RWPE2 (cell line): ENCODE data around the gene ALK.

Experiments used
- ATAC-seq: fragments of 200-7000 bp; cut with Tn5 transposase; 3 replicates; pipeline ENCODE4 v1.9.1; 2021; ENCODE audit warnings: low read depth
- DNase-seq: peaks from one replicate; pipeline ENCODE4 v3.0.0-alpha.2; 2020; ENCODE audit warnings: low spot score
- H3K27ac ChIP-seq: fragments of 450-650 bp; 2 replicates; pipeline ENCODE4 v1.5.1; 2017; ENCODE audit warnings: mild to moderate bottlenecking; ENCODE audit not compliant: poor library complexity, severe bottlenecking
- H3K27me3 ChIP-seq: fragments of 250-450 bp; sonication (Bioruptor Pico); 2 replicates; pipeline ENCODE4 v1.5.1; 2021; ENCODE audit warnings: mild to moderate bottlenecking, moderate library complexity; ENCODE audit not compliant: insufficient read depth, poor library complexity, severe bottlenecking
- H3K36me3 ChIP-seq: fragments of 250-450 bp; sonication (Bioruptor Pico); 2 replicates; pipeline ENCODE4 v1.5.1; 2020; ENCODE audit warnings: low read depth, mild to moderate bottlenecking, moderate library complexity
- H3K4me1 ChIP-seq: fragments of 250-450 bp; sonication (Bioruptor Pico); 2 replicates; pipeline ENCODE4 v1.5.1; 2021; ENCODE audit warnings: mild to moderate bottlenecking, moderate library complexity; ENCODE audit not compliant: insufficient read depth, poor library complexity, severe bottlenecking
- H3K4me3 ChIP-seq: fragments of 250-450 bp; sonication (Bioruptor Pico); 2 replicates; pipeline ENCODE4 v1.5.1; 2021; ENCODE audit warnings: mild to moderate bottlenecking, moderate library complexity; ENCODE audit not compliant: severe bottlenecking
- H3K9me3 ChIP-seq: fragments of 250-450 bp; sonication (Bioruptor Pico); 2 replicates; pipeline ENCODE4 v1.5.1; 2021; ENCODE audit warnings: mild to moderate bottlenecking, moderate library complexity; ENCODE audit not compliant: severe bottlenecking
- CTCF ChIP-seq: fragments of 450-650 bp; IDR thresholded peaks from one replicate; pipeline ENCODE4 v1.5.1; 2017; ENCODE audit warnings: mild to moderate bottlenecking, moderate library complexity; ENCODE audit not compliant: poor library complexity, severe bottlenecking

ALK gene

DNA sequence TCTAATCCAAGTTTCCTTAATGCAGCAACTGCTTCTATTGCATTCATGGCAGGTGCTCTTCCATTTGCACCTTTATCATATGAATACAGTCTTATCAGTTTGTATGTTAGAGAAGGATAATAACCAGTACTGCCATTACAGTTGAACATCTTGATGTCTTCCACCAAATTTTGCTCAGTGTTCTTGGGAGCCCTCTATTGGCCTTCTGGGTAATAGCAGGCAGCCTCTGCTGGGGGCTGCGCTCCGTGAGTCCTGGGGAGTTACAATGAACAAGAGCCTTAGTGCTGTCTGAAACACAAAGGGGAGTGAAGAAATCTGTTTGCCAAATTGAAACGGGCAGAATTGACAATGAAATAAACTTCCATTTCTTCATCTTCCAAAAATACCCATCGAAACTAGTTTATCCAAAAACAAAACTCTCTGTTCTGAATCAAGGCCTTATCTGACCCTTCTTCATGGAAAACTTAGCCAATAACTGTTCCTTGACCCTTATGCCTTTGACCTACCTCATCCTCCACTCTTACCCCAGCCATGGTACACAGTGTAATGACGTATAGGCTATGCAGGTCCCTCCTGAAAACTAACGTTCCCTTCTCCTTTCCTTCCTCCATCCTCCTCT lies 79.9 kb downstream of the ALK start:
- no peak for DNase-seq
- Histone ChIP-seq H3K27ac (no peak overlapping the region), H3K27me3 (no peaks in the 10 kb centered on the region), H3K4me3 (no peak overlapping the region), H3K9me3 (no peaks in the 10 kb centered on the region), H3K36me3 (no peaks in the 10 kb centered on the region), H3K4me1 (no peaks in the 10 kb centered on the region)
- 0 out of 3 replicates have a peak, but pooled peaks have one; percentile 35 for ATAC-seq
- TF ChIP-seq CTCF = peak; percentile 93

DNA sequence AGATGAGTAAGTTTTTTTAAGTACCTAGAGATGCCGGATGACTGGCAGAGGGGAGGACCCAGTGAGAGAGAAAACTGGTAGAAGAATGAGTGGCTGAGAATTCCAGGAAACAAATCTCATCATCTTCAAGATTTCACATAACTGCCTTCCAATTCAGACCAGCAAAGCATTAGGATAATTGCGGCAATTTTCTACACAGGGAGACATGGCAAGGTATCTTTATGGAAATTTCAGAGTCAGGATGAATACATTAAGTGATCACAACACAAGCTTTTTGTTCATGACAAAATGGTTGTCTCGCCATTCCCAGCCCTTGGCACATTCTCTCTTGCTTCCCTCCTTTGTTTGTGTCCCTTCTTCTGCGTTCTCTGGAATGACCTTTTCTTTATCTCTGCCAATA lies 82.1 kb downstream of the ALK start:
- Histone ChIP-seq H3K4me1 (no peaks in the 10 kb centered on the region), H3K4me3 (no peak overlapping the region), H3K27ac (no peak overlapping the region), H3K9me3 (no peaks in the 10 kb centered on the region), H3K36me3 (no peaks in the 10 kb centered on the region), H3K27me3 (no peaks in the 10 kb centered on the region)
- DNase-seq (no peak), ATAC-seq (no peak)
- TF ChIP-seq CTCF = no peak

GRCh38 chr2:29837925-29838324 lies 83.5 kb downstream of the ALK start:
- Histone ChIP-seq H3K4me3 (no peak overlapping the region), H3K27ac (no peak overlapping the region), H3K4me1 (no peaks in the 10 kb centered on the region), H3K27me3 (no peaks in the 10 kb centered on the region), H3K36me3 (no peaks in the 10 kb centered on the region), H3K9me3 (no peaks in the 10 kb centered on the region)
- DNase-seq (no peak), ATAC-seq (no peak)
- TF ChIP-seq CTCF = no peak

DNA sequence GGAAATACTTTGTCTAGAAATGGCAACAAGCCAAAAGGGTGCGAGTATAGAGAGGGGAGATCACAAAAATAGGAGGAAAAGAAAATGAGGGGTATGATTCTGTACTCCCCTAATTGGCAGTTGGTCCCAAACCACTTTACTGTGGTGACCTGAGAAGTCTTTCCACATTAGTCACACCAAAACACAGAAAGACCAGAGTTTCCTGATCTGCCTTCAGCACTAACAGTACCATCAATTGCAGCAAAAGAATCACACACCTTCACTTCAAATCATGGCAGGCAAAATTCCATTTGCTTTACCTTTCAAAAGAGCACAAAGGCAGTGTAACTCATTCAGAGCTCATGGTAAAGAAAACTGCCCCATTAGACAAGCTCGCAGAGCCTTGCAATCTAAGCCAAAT lies 86.8 kb downstream of the ALK start:
- TF ChIP-seq CTCF = no peak
- ATAC-seq (peak; percentile 27; the same call in 1 of the 3 replicates), DNase-seq (no peak)
- Histone ChIP-seq H3K27me3 (no peaks in the 10 kb centered on the region), H3K4me1 (no peaks in the 10 kb centered on the region), H3K4me3 (no peak overlapping the region), H3K9me3 (no peaks in the 10 kb centered on the region), H3K36me3 (no peaks in the 10 kb centered on the region), H3K27ac (no peak overlapping the region)

DNA sequence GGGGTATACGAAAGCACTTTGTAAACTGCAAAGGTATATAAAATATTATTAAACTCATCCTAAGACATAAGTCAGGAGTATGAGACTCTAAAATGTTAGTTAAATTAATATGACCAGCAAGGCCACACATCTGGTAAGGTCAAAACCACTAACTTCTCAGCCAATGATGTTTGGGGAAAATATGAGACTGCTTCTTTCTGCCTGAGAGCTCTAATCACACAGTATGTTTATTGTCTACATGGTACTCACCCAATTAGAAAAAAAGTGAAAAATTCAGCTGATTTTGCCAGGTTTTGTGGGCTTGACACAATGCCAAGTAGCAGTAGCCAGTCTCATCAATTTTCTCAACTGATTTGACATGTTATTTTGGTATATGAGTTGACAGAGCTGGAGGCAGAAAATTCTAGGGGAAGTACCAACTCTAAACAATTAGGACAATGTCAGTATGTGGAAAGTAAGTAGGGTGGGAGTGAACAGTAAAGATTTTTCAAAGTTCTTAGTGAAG lies 87.3 kb downstream of the ALK start:
- no peak for TF ChIP-seq CTCF
- H3K27ac ChIP-seq = no peak overlapping the region
- no peaks in the 10 kb centered on the region for H3K9me3 ChIP-seq
- no peaks in the 10 kb centered on the region for H3K36me3 ChIP-seq
- DNase-seq (no peak), ATAC-seq (no peak)
- no peak overlapping the region for H3K4me3 ChIP-seq
- no peaks in the 10 kb centered on the region for H3K27me3 ChIP-seq
- no peaks in the 10 kb centered on the region for H3K4me1 ChIP-seq
